BJ (cell line): ENCODE data around the gene CCDC12. TPM values are rescaled to one million over a fixed set of nuclear protein-coding genes. Genes with fewer than 3 reads are reported as not detected.

Experiments
- CTCF ChIA-PET: fragments of 350-600 bp; formaldehyde crosslinking; extraction: SDS; loops from one replicate; lab custom pipeline; 2021; ENCODE audit warnings: antibody characterized with exemption, inconsistent platforms; lab: Yijun Ruan, JAX
- POLR2A ChIA-PET: fragments of 300-600 bp; sonication (Branson Sonifier 250); formaldehyde crosslinking; extraction: SDS; loops from one replicate; lab custom pipeline; 2021; ENCODE audit warnings: antibody characterized with exemption; lab: Charles Lee
- DNase-seq: peaks from one replicate; pipeline ENCODE4 v3.0.0-alpha.2; 2011; ENCODE audit warnings: low read depth
- H3K27me3 ChIP-seq: 2 replicates; pipeline ENCODE4 v1.6.0; 2011; ENCODE audit warnings: low read length; ENCODE audit not compliant: control insufficient read depth, insufficient read depth
- H3K36me3 ChIP-seq: 2 replicates; pipeline ENCODE4 v1.5.1; 2011; ENCODE audit warnings: low read length; ENCODE audit not compliant: control insufficient read depth, insufficient read depth
- H3K4me3 ChIP-seq: 2 replicates; pipeline ENCODE4 v1.5.1; 2011; ENCODE audit warnings: low read depth, mild to moderate bottlenecking, control low read depth, low read length
- polyA plus RNA-seq: library from polyadenylated mRNA; depleted of rRNA; stranded (reverse); fragments of >200 nt; gene quantifications from 2 replicates; pipeline ENCODE4 v1.2.3, GENCODE V29; 2011
- TF ChIP-seq, protein P1 (sequence below): IDR thresholded peaks from 2 replicates; pipeline ENCODE4 v1.5.1; 2011; ENCODE audit warnings: low read depth, mild to moderate bottlenecking, control low read depth, inconsistent platforms, low read length, moderate library complexity; ENCODE audit not compliant: insufficient read depth

The CCDC12 gene
- polyA plus RNA-seq, 1 experiment = 20.8 TPM

DNA sequence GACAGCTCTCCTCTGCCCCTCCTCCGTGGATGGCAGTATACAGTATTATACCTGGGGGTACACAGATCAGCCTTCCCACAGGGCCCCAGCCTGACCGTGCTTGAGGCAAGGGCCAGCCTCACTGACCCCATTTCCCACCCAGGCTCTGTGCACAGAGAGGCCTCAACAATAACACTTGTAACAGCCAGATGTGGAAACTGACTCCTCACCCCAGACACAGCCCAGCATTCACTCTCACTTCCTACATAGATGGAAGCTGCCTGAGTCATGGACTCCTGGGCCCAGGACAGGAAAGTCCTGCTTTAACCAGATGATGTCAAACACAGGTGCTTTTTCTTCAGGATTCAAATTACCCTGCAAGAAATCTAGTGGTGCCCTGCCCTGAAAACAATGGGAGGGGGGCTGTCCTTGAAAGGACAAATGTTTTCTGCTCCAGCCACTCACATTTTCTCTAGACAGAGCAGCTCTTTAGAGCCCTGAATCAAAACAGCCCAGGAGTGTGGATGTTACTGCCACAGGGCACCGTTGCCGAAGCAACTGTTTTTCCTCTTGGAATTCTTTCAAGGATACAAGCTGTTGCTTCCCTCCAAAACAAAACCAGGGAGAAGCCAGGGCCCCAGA is 16.4 kb downstream of the CCDC12 start:
- no peak overlapping the region for H3K4me3 ChIP-seq
- TF ChIP-seq, protein P1, sequence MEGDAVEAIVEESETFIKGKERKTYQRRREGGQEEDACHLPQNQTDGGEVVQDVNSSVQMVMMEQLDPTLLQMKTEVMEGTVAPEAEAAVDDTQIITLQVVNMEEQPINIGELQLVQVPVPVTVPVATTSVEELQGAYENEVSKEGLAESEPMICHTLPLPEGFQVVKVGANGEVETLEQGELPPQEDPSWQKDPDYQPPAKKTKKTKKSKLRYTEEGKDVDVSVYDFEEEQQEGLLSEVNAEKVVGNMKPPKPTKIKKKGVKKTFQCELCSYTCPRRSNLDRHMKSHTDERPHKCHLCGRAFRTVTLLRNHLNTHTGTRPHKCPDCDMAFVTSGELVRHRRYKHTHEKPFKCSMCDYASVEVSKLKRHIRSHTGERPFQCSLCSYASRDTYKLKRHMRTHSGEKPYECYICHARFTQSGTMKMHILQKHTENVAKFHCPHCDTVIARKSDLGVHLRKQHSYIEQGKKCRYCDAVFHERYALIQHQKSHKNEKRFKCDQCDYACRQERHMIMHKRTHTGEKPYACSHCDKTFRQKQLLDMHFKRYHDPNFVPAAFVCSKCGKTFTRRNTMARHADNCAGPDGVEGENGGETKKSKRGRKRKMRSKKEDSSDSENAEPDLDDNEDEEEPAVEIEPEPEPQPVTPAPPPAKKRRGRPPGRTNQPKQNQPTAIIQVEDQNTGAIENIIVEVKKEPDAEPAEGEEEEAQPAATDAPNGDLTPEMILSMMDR = no peak
- ChIA-PET CTCF (interaction anchor here (1.3 to 1.7 kb wide), 2 partner anchors 24 to 51 kb away, joined by 5 to 6 read pairs; no protein-coding TSS in a partner anchor), POLR2A (no interaction called here)
- no peaks in the 10 kb centered on the region for H3K27me3 ChIP-seq
- DNase-seq = no peak
- H3K36me3 ChIP-seq = peaks cover 1% of the 10 kb centered on the region; the same call in 1 of the 2 replicates

DNA sequence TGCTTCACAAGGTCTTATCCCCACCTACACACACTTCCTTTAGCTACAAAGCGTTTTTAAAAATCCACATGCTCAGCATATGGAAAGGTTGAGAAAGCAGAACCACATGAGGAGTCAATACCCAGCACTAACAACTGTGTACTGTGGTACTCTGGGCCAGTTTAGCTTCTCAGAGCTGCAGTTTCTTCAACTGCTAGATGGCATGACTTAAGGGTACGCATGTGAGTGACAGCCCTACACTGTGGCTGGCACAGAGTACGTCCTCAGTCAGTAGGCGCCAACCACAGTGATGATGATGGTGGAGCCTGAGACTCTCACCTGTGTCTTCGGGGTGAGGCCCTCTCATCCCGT is 17.4 kb downstream of the CCDC12 start:
- no peak for DNase-seq

DNA sequence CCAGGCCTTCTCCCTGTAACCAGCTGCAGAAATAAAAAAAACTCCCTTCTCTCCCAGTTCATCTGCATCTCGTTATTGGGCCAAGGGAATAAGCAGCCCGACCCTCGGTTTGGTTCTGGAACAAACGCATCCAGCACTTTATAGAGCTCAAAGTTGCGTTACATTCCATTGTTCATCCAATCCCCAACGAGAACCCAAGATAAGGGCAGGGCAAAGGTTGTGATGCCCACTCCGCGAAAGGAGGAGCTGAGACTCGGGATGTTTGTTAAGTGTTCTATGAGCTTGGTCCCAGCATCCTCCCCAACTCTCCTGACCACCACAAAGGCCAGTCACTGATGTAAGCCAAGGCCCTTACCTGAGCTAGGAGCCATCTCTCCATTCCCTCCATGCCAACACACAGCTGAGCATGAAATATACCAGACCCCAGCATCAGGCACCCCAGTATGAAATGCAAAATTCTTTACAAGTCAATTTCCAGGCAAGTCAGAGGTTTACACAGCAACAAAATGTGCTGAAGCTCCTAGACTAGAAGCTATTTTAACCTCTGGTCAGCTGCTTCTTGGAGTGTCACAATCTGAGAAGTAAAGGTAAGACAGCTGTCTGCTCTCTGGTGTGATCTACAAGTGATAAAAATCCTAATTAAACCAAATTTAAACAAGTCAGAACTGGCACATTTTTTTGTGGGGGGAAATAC is 17.9 kb downstream of the CCDC12 start:
- H3K4me3 ChIP-seq = no peak overlapping the region
- POLR2A ChIA-PET = no interaction called here
- CTCF ChIA-PET = interaction anchor here (0.9 to 1.7 kb wide), 5 partner anchors 23 to 49 kb away, joined by 4 to 6 read pairs (median 5); no protein-coding TSS in a partner anchor
- no peaks in the 10 kb centered on the region for H3K27me3 ChIP-seq
- peaks cover 1% of the 10 kb centered on the region; the same call in 1 of the 2 replicates for H3K36me3 ChIP-seq
- TF ChIP-seq, protein P1 = no peak
- DNase-seq = no peak

More for the DNA sequence above, 17.4 kb downstream of the CCDC12 start:
- ChIA-PET POLR2A (no interaction called here), CTCF (interaction anchor here (0.9 to 1.7 kb wide), 4 partner anchors 23 to 50 kb away, joined by 4 to 6 read pairs (median 4); no protein-coding TSS in a partner anchor)
- Histone ChIP-seq H3K4me3 (no peak overlapping the region), H3K27me3 (no peaks in the 10 kb centered on the region), H3K36me3 (peaks cover 1% of the 10 kb centered on the region; the same call in 1 of the 2 replicates)
- TF ChIP-seq, protein P1 = no peak

DNA sequence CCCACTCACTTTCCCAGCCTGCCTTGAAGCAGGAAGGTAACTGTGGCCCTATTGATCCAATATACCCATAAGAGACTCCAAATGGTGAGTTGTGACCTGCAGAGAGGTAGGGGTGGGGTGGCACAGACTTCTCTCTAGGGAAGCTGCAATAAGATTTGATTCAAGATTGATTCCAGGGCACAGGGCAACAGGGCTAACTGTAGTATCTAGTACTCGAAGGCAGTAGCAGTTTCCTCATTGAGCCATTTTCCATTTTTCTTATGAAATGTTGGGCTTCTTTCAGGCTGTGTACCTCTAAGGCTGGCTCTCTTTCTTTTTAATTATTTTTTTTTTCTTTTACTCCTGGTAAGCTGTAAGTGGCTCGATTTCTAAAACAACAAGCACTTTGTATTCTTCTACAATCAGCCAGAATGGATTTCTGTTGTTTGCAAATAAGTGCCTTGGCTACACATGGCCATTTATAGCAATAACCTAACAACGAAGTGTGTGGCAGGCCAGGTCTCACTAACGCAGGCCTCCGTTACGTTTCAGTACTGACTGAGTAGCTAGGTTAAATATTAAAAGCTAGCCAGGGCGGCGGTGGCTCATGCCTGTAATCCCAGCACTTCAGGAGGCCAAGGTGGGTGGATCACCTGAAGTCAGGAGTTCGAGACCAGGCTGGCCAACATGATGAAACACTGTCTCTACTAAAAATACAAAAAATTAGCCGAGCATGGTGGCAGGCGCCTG is 19.3 kb downstream of the CCDC12 start:
- CTCF ChIA-PET = interaction anchor here (0.5 to 1.7 kb wide), 5 partner anchors 19 to 1400 kb away, joined by 3 to 5 read pairs (median 3); partner anchors contain the start of gene CCDC12
- no peaks in the 10 kb centered on the region for H3K27me3 ChIP-seq
- TF ChIP-seq, protein P1 = no peak
- H3K4me3 ChIP-seq = no peak overlapping the region
- DNase-seq = no peak
- H3K36me3 ChIP-seq = peaks cover 1% of the 10 kb centered on the region; the same call in 1 of the 2 replicates
- POLR2A ChIA-PET = no interaction called here
